Right atrium auricular region (tissue), 2 donors: ENCODE measurements around the gene SORCS1. TPM values are rescaled to one million over a fixed set of nuclear protein-coding genes. Genes with fewer than 3 reads are reported as not detected.

Experiments
- DNase-seq: peaks from one replicate; pipeline ENCODE4 v3.0.0-alpha.2; 2019; ENCODE audit warnings: low spot score
- H3K27ac ChIP-seq, 2 donors: fragments of 200-600 bp; sonication (generic); 1 replicate in 1 of 2; 2 replicates in 1 of 2; pipeline ENCODE4 v1.5.1; 2016 to 2019
- H3K27me3 ChIP-seq, 2 donors: fragments of 200-600 bp; sonication (generic); one replicate each; pipeline versions ENCODE4 v1.5.1 to v1.6.0; 2017 to 2019
- H3K36me3 ChIP-seq: fragments of 200-600 bp; sonication (generic); one replicate; pipeline ENCODE4 v1.5.1; 2016
- H3K4me1 ChIP-seq, 2 donors: fragments of 200-600 bp; sonication (generic); one replicate each; pipeline versions ENCODE4 v1.5.1 to v1.6.0; 2017 to 2019
- H3K4me3 ChIP-seq, 2 donors: fragments of 200-600 bp; sonication (generic); 1 replicate in 1 of 2; 2 replicates in 1 of 2; pipeline ENCODE4 v1.5.1; 2017 to 2019; ENCODE audit warnings: mild to moderate bottlenecking in 1 of 2, moderate library complexity in 1 of 2
- H3K9me3 ChIP-seq, 2 donors: fragments of 200-600 bp; sonication (generic); one replicate each; pipeline ENCODE4 v1.5.1; 2019
- CTCF ChIP-seq, 2 donors: fragments of 200-600 bp; sonication (generic); IDR thresholded peaks; one replicate each; pipeline ENCODE4 v1.5.1; 2019; ENCODE audit warnings: antibody characterized with exemption in 2 of 2
- total RNA-seq, 2 donors: library from RNA; depleted of rRNA; stranded (reverse); fragments of >200 nt; gene quantifications; one replicate each; pipeline ENCODE4 v1.1.0, GENCODE V29; 2016

The SORCS1 gene
- total RNA-seq, 2 donors from 2014 or later: 1.6 to 4.2 TPM

DNA sequence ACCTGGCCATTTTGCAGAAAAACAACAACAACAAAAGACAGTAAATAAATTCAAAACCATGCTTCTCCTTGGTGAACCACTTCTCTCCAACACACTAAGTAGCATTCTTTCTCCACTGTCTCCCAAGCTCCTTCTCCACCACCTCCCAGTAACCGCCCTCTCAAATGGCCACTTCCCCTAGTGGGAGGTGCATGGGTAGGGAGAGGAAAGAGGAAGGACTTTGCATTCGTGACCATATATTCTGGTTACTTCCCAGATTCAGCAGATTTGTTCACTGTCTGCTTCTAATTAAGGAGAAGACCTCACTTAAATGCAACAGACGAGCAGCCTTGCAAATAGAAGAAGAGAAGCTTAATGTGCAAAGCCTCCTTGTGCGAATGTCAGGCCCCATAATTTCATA, 166.8 kb downstream of the SORCS1 start:
- no peak for DNase-seq
- Histone ChIP-seq H3K27ac (no peak overlapping the region), H3K36me3 (no peaks in the 10 kb centered on the region), H3K4me1 (no peaks in the 10 kb centered on the region), H3K4me3 (no peak overlapping the region), H3K9me3 (no peaks in the 10 kb centered on the region), H3K27me3 (no peaks in the 10 kb centered on the region)
- TF ChIP-seq CTCF (IDR thresholded peaks at IDR 0.05): no peak

GRCh38 chr10:106996510-106996909, 168.0 kb downstream of the SORCS1 start:
- Histone ChIP-seq H3K9me3 (no peaks in the 10 kb centered on the region), H3K36me3 (no peaks in the 10 kb centered on the region), H3K4me1 (no peaks in the 10 kb centered on the region), H3K27me3 (no peaks in the 10 kb centered on the region), H3K27ac (no peak overlapping the region), H3K4me3 (no peak overlapping the region)
- TF ChIP-seq CTCF (IDR thresholded peaks at IDR 0.05): no peak
- no peak for DNase-seq

- H3K36me3 ChIP-seq: no peaks in the 10 kb centered on the region
- no peaks in the 10 kb centered on the region for H3K27me3 ChIP-seq
- no peaks in the 10 kb centered on the region for H3K4me1 ChIP-seq
- DNase-seq: no peak
- no peak for TF ChIP-seq CTCF (IDR thresholded peaks at IDR 0.05)
- H3K27ac ChIP-seq: no peak overlapping the region
- H3K9me3 ChIP-seq: no peaks in the 10 kb centered on the region
- H3K4me3 ChIP-seq: no peak overlapping the region
Observed at GRCh38 chr10:106992055-106992454, 172.5 kb downstream of the SORCS1 start.

- no peak overlapping the region for H3K27ac ChIP-seq
- TF ChIP-seq CTCF (IDR thresholded peaks at IDR 0.05): no peak
Observed at GRCh38 chr10:106991091-106991490, 173.4 kb downstream of the SORCS1 start.

DNA sequence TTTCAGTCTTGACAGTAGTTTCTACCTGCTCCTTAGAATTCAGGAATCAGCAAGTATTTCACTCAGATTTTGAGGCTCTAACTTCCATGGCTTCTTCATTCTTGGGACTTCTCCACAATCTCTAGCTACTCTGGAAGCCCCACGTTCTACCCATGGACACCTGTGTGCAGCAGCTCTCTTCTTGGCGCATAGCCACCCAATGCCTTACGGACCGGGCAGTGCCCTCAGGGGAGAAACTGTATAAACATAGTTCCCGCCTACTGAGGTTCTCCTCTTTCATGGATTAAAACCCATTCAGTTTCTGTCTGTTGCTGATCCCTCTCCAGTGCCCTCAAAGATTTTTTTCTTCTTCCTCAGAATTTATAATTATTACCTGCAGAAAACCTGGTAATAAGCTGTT, 177.1 kb downstream of the SORCS1 start:
- Histone ChIP-seq H3K27me3 (no peaks in the 10 kb centered on the region), H3K9me3 (no peaks in the 10 kb centered on the region), H3K4me1 (no peaks in the 10 kb centered on the region), H3K36me3 (no peaks in the 10 kb centered on the region), H3K4me3 (no peak overlapping the region), H3K27ac (no peak overlapping the region)
- no peak for DNase-seq
- no peak for TF ChIP-seq CTCF (IDR thresholded peaks at IDR 0.05)

More at GRCh38 chr10:106991091-106991490, 173.4 kb downstream of the SORCS1 start:
- no peak overlapping the region for H3K4me3 ChIP-seq
- H3K4me1 ChIP-seq: no peaks in the 10 kb centered on the region
- no peak for DNase-seq
- H3K9me3 ChIP-seq: no peaks in the 10 kb centered on the region
- no peaks in the 10 kb centered on the region for H3K36me3 ChIP-seq
- no peaks in the 10 kb centered on the region for H3K27me3 ChIP-seq

- no peaks in the 10 kb centered on the region for H3K36me3 ChIP-seq
- no peaks in the 10 kb centered on the region for H3K9me3 ChIP-seq
Observed at GRCh38 chr10:106982268-106982667, 182.2 kb downstream of the SORCS1 start.

More at GRCh38 chr10:106982268-106982667, 182.2 kb downstream of the SORCS1 start:
- DNase-seq: no peak
- Histone ChIP-seq H3K4me1 (no peaks in the 10 kb centered on the region), H3K4me3 (no peak overlapping the region), H3K27me3 (no peaks in the 10 kb centered on the region), H3K27ac (no peak overlapping the region)
- no peak for TF ChIP-seq CTCF (IDR thresholded peaks at IDR 0.05)
